Keratinocyte (primary cell): ENCODE results near the gene FHL1. TPM values are rescaled to one million over a fixed set of nuclear protein-coding genes. Genes with fewer than 3 reads are reported as not detected.

Experiments used
- DNase-seq: peaks from one replicate; pipeline ENCODE4 v3.0.0-alpha.2; 2011; ENCODE audit warnings: low read depth, missing footprints, low spot score
- FAIRE-seq: peaks from 2 replicates; lab custom pipeline; 2011; peaks lifted over from hg19 to GRCh38; lab: Jason Lieb, UNC
- H2AFZ ChIP-seq: 2 replicates; pipeline ENCODE4 v1.6.0; 2012; ENCODE audit warnings: low read length, control low read depth, inconsistent platforms; ENCODE audit not compliant: control insufficient read depth
- H3K27ac ChIP-seq: 2 replicates; pipeline ENCODE4 v1.5.1; 2011; ENCODE audit warnings: low read length; ENCODE audit not compliant: control insufficient read depth, insufficient read depth
- H3K27me3 ChIP-seq: 3 replicates; pipeline ENCODE4 v1.6.0; 2011; ENCODE audit warnings: low read length; ENCODE audit not compliant: control insufficient read depth, insufficient read depth; ENCODE audit errors: extremely low read depth
- H3K36me3 ChIP-seq, 2 experiments: 2 replicates in 1 of 2; 3 replicates in 1 of 2; pipeline ENCODE4 v1.5.1; 2011; ENCODE audit warnings: low read length in 2 of 2, mild to moderate bottlenecking in 1 of 2; ENCODE audit not compliant: control insufficient read depth in 2 of 2, insufficient read depth in 2 of 2; ENCODE audit errors: extremely low read depth in 1 of 2
- H3K4me1 ChIP-seq: 3 replicates; pipeline ENCODE4 v1.5.1; 2011; ENCODE audit warnings: low read length; ENCODE audit not compliant: control insufficient read depth, insufficient read depth; ENCODE audit errors: extremely low read depth
- H3K4me2 ChIP-seq: 3 replicates; pipeline ENCODE4 v1.6.0; 2011; ENCODE audit warnings: low read depth, low read length; ENCODE audit not compliant: control insufficient read depth, insufficient read depth; ENCODE audit errors: extremely low read depth
- H3K4me3 ChIP-seq, 3 experiments: fragments of 200-600 bp in 1 of 3; sonication (generic) in 1 of 3; 2 replicates in 2 of 3; 3 replicates in 1 of 3; pipeline ENCODE4 v1.5.1; 2011 to 2016; ENCODE audit warnings: low read length in 3 of 3, mild to moderate bottlenecking in 3 of 3, control low read depth in 2 of 3, inconsistent platforms in 1 of 3, low read depth in 1 of 3, mixed read lengths in 1 of 3, mixed run types in 1 of 3, moderate library complexity in 1 of 3; ENCODE audit not compliant: control insufficient read depth in 2 of 3, insufficient read depth in 2 of 3; ENCODE audit errors: extremely low read depth in 1 of 3
- H3K79me2 ChIP-seq: 2 replicates; pipeline ENCODE4 v1.6.0; 2012; ENCODE audit warnings: low read length; ENCODE audit not compliant: control insufficient read depth, insufficient read depth
- H3K9ac ChIP-seq: 3 replicates; pipeline ENCODE4 v1.6.0; 2011; ENCODE audit warnings: low read length; ENCODE audit not compliant: control insufficient read depth, insufficient read depth; ENCODE audit errors: extremely low read depth
- H3K9me1 ChIP-seq: 3 replicates; pipeline ENCODE4 v1.6.0; 2011; ENCODE audit warnings: low read length; ENCODE audit not compliant: control insufficient read depth, insufficient read depth; ENCODE audit errors: extremely low read depth
- H3K9me3 ChIP-seq: 2 replicates; pipeline ENCODE4 v1.5.1; 2012; ENCODE audit warnings: low read depth, low read length; ENCODE audit not compliant: control insufficient read depth
- H4K20me1 ChIP-seq: 3 replicates; pipeline ENCODE4 v1.6.0; 2011; ENCODE audit warnings: low read length; ENCODE audit not compliant: control insufficient read depth, insufficient read depth; ENCODE audit errors: extremely low read depth
- EZH2 ChIP-seq: IDR thresholded peaks from one replicate; pipeline ENCODE4 v1.6.1; 2012; ENCODE audit warnings: inconsistent platforms, mild to moderate bottlenecking, low read length, moderate library complexity
- dilution Hi-C: fragments of 300-500 bp; cut with MboI; formaldehyde crosslinking; loops from one replicate; pipeline ENCODE4 v1.7.0; 2020; ENCODE audit warnings: low sequenced_read_pairs; ENCODE audit not compliant: extremely low pct_ligation_motif_present
- polyA plus RNA-seq, 5 experiments: library from polyadenylated mRNA; depleted of rRNA in 3 of 5; stranded (reverse) in 3 of 5; stranded (forward) in 1 of 5; unstranded in 1 of 5; fragments of >200 nt; gene quantifications; 1 replicate in 1 of 5; 2 replicates in 3 of 5; 3 replicates in 1 of 5; pipeline versions ENCODE4 v1.2.1 to v1.2.3, GENCODE V29; 2011 to 2012; ENCODE audit warnings: missing spikeins in 2 of 5, low read depth in 1 of 5, low replicate concordance in 1 of 5
- TF ChIP-seq, protein P1 (sequence below), 3 experiments: IDR thresholded peaks in 1 of 3; conservative IDR thresholded peaks in 1 of 3; optimal IDR thresholded peaks in 1 of 3; 2 replicates in 2 of 3; 3 replicates in 1 of 3; pipeline versions ENCODE3 to v1.5.1; 2011; ENCODE audit warnings: low read length in 3 of 3, mild to moderate bottlenecking in 3 of 3, moderate library complexity in 2 of 3, control low read depth in 1 of 3, inconsistent platforms in 1 of 3; ENCODE audit not compliant: insufficient read depth in 2 of 3; ENCODE audit errors: extremely low read depth in 1 of 3

FHL1 gene
- polyA plus RNA-seq, 1 donor (not counting 4 experiments of a cell fraction or from before 2014, with no cell fraction given), result 203 TPM

DNA sequence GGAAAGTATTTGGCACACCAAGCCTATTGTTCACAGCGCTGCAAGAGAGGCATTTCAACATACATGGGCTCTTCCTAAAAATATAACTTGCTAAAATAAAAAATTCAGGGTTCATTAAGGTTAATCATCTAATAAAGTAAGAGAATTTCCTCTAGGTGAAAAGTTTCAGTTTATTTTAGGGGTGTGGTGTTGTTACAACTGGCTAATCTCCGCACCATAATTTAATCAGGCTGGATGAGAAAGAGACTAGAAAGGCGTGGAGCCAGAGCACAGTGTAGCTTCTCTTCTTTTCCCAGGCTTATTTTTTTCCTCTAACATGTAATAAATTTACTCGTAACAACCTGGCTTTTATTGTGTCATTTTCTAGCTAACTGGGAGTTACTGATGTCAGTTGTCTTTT is 47.9 kb downstream of the FHL1 start:
- H3K4me2 ChIP-seq, result no peak overlapping the region
- no peaks in the 10 kb centered on the region for H3K9me1 ChIP-seq
- H3K27me3 ChIP-seq, result no peaks in the 10 kb centered on the region
- TF ChIP-seq EZH2, result no peak
- TF ChIP-seq, protein P1, sequence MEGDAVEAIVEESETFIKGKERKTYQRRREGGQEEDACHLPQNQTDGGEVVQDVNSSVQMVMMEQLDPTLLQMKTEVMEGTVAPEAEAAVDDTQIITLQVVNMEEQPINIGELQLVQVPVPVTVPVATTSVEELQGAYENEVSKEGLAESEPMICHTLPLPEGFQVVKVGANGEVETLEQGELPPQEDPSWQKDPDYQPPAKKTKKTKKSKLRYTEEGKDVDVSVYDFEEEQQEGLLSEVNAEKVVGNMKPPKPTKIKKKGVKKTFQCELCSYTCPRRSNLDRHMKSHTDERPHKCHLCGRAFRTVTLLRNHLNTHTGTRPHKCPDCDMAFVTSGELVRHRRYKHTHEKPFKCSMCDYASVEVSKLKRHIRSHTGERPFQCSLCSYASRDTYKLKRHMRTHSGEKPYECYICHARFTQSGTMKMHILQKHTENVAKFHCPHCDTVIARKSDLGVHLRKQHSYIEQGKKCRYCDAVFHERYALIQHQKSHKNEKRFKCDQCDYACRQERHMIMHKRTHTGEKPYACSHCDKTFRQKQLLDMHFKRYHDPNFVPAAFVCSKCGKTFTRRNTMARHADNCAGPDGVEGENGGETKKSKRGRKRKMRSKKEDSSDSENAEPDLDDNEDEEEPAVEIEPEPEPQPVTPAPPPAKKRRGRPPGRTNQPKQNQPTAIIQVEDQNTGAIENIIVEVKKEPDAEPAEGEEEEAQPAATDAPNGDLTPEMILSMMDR (optimal IDR thresholded peaks at IDR 0.05 in 1 of 3, IDR thresholded peaks at IDR 0.05 in 1 of 3, conservative IDR thresholded peaks at IDR 0.05 in 1 of 3; ENCODE audit: extremely low read depth in 1 of 3, insufficient read depth in 2 of 3, low read length in 3 of 3), result no peak
- H3K4me1 ChIP-seq, result no peaks in the 10 kb centered on the region
- no peaks in the 10 kb centered on the region for H3K9me3 ChIP-seq
- dilution Hi-C loops, result no loop called here
- no peaks in the 10 kb centered on the region for H3K79me2 ChIP-seq
- no peak overlapping the region for H2AFZ ChIP-seq
- no peak for FAIRE-seq
- no peaks in the 10 kb centered on the region for H3K36me3 ChIP-seq
- H3K27ac ChIP-seq, result no peak overlapping the region
- DNase-seq, result no peak
- H4K20me1 ChIP-seq, result no peaks in the 10 kb centered on the region
- no peak overlapping the region for H3K9ac ChIP-seq
- H3K4me3 ChIP-seq, result no peak overlapping the region

DNA sequence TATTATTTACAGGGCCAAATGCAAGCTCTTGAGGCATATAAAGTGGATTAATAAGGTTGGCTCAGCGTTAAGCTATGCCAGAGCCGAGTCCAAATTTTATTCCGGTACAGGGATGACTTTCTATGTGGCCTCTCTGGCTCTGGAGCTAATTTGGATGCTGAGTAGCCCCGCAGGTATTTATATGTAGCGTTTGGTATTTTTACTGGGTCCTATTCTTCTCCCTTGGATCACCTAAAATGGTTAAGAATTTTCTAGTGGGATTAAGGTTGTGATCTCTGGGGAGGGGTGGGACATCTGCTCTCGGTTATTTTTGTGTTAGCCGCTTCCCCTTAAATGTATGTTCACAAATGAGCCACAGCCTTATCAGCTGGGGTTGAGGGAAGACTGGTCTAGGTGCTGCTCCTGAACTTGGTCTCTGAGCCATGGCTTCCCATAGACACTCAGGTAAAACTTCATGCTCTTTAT is 49.4 kb downstream of the FHL1 start:
- TF ChIP-seq EZH2, result no peak
- TF ChIP-seq, protein P1 (optimal IDR thresholded peaks at IDR 0.05 in 1 of 3, IDR thresholded peaks at IDR 0.05 in 1 of 3, conservative IDR thresholded peaks at IDR 0.05 in 1 of 3; ENCODE audit: extremely low read depth in 1 of 3, insufficient read depth in 2 of 3, low read length in 3 of 3), result no peak
- no peak overlapping the region for H3K4me2 ChIP-seq
- H3K27me3 ChIP-seq, result no peaks in the 10 kb centered on the region
- no peaks in the 10 kb centered on the region for H4K20me1 ChIP-seq
- H3K4me3 ChIP-seq, result no peak overlapping the region
- H2AFZ ChIP-seq, result no peak overlapping the region
- no peak overlapping the region for H3K9ac ChIP-seq
- FAIRE-seq (no peak), DNase-seq (no peak)
- no peaks in the 10 kb centered on the region for H3K4me1 ChIP-seq
- no peaks in the 10 kb centered on the region for H3K9me3 ChIP-seq
- H3K9me1 ChIP-seq, result no peaks in the 10 kb centered on the region
- peaks cover 1% of the 10 kb centered on the region for H3K79me2 ChIP-seq
- H3K27ac ChIP-seq, result no peak overlapping the region
- dilution Hi-C loops, result no loop called here
- no peaks in the 10 kb centered on the region for H3K36me3 ChIP-seq
